Measurements from ENCODE around the gene SWAP70. TPM values are rescaled to one million over a fixed set of nuclear protein-coding genes. Genes with fewer than 3 reads are reported as not detected.

The SWAP70 gene
- total RNA-seq, 1 donor from 2014 or later, result 20.4 TPM

- H3K36me3 Mint-ChIP-seq (ENCODE audit: low read depth), result peaks cover 3% of the 10 kb centered on the region
- DNase-seq (ENCODE audit: low spot score), result no peak
- H3K9me3 Mint-ChIP-seq (ENCODE audit: low read depth), result no peaks in the 10 kb centered on the region
- peak overlapping the region; percentile 20 for H3K4me3 Mint-ChIP-seq (ENCODE audit: unreplicated experiment)
- TF ChIP-seq CTCF (IDR thresholded peaks at IDR 0.05), result no peak
- H3K27me3 Mint-ChIP-seq (ENCODE audit: low read depth), result no peaks in the 10 kb centered on the region
- peak overlapping the region; percentile 92 for H3K27ac Mint-ChIP-seq (ENCODE audit: unreplicated experiment)
- H3K4me1 Mint-ChIP-seq (ENCODE audit: low read depth), result peaks cover 56% of the 10 kb centered on the region
These were observed 101.6 kb downstream of the SWAP70 start for GRCh38 chr11:9765320-9766101.

- Mint-ChIP-seq H3K36me3 (ENCODE audit: low read depth) (no peaks in the 10 kb centered on the region), H3K4me1 (ENCODE audit: low read depth) (peaks cover 39% of the 10 kb centered on the region), H3K9me3 (ENCODE audit: low read depth) (no peaks in the 10 kb centered on the region), H3K4me3 (ENCODE audit: unreplicated experiment) (no peak overlapping the region), H3K27me3 (ENCODE audit: low read depth) (no peaks in the 10 kb centered on the region), H3K27ac (ENCODE audit: unreplicated experiment) (no peak overlapping the region)
- no peak for DNase-seq (ENCODE audit: low spot score)
- no peak for TF ChIP-seq CTCF (IDR thresholded peaks at IDR 0.05)
These were observed 105.7 kb downstream of the SWAP70 start for GRCh38 chr11:9769621-9770020.

- H3K4me1 Mint-ChIP-seq (ENCODE audit: low read depth), result peaks cover 37% of the 10 kb centered on the region
- no peaks in the 10 kb centered on the region for H3K36me3 Mint-ChIP-seq (ENCODE audit: low read depth)
- no peak overlapping the region for H3K27ac Mint-ChIP-seq (ENCODE audit: unreplicated experiment)
- no peak overlapping the region for H3K4me3 Mint-ChIP-seq (ENCODE audit: unreplicated experiment)
- no peak for DNase-seq (ENCODE audit: low spot score)
- TF ChIP-seq CTCF (IDR thresholded peaks at IDR 0.05), result no peak
- H3K27me3 Mint-ChIP-seq (ENCODE audit: low read depth), result no peaks in the 10 kb centered on the region
- H3K9me3 Mint-ChIP-seq (ENCODE audit: low read depth), result no peaks in the 10 kb centered on the region
These were observed 107.2 kb downstream of the SWAP70 start for GRCh38 chr11:9771071-9771511.

GRCh38 chr11:9772218-9772617 is 108.3 kb downstream of the SWAP70 start:
- H3K9me3 Mint-ChIP-seq (ENCODE audit: low read depth), result no peaks in the 10 kb centered on the region
- H3K36me3 Mint-ChIP-seq (ENCODE audit: low read depth), result no peaks in the 10 kb centered on the region
- no peak overlapping the region for H3K4me3 Mint-ChIP-seq (ENCODE audit: unreplicated experiment)
- H3K27me3 Mint-ChIP-seq (ENCODE audit: low read depth), result no peaks in the 10 kb centered on the region
- H3K27ac Mint-ChIP-seq (ENCODE audit: unreplicated experiment), result no peak overlapping the region
- TF ChIP-seq CTCF (IDR thresholded peaks at IDR 0.05), result no peak
- DNase-seq (ENCODE audit: low spot score), result no peak
- H3K4me1 Mint-ChIP-seq (ENCODE audit: low read depth), result peaks cover 35% of the 10 kb centered on the region

- Mint-ChIP-seq H3K4me3 (ENCODE audit: unreplicated experiment) (no peak overlapping the region), H3K36me3 (ENCODE audit: low read depth) (no peaks in the 10 kb centered on the region), H3K9me3 (ENCODE audit: low read depth) (no peaks in the 10 kb centered on the region), H3K27ac (ENCODE audit: unreplicated experiment) (no peak overlapping the region), H3K27me3 (ENCODE audit: low read depth) (no peaks in the 10 kb centered on the region), H3K4me1 (ENCODE audit: low read depth) (peaks cover 37% of the 10 kb centered on the region)
- no peak for DNase-seq (ENCODE audit: low spot score)
- no peak for TF ChIP-seq CTCF (IDR thresholded peaks at IDR 0.05)
These were observed 109.6 kb downstream of the SWAP70 start for GRCh38 chr11:9773524-9773923.

Measured in chondrocyte (in vitro differentiated cells).